AG20443 (cell line): ENCODE data around the gene GARIN3.
"Not testable (repeated sequence)": the region's sequence is repeated elsewhere in the genome, so short reads cannot be mapped to it uniquely, and the experiment has no call there.

ENCODE experiments used
- DNase-seq: peaks from one replicate; pipeline ENCODE4 v3.0.0; 2012; ENCODE audit warnings: low spot score, mixed read lengths

GARIN3 gene

DNA sequence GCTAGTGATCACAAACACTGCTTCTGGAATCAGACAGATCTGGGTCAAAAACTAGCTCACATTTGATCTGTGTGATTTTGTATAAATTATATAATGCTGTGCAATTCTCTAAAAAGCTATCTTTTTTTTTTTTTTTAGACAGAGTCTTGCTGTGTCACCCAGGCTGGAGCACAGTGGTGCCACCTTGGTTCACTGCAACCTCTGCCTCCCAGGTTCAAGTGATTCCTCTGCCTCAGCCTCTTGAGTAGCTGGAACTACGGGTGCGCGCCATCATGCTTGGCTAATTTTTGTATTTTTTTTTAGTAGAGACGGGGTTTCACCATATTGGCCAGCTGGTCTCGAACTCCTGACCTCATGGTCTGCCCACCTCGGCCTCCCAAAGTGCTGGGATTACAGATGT lies 19.1 kb upstream of the GARIN3 start:
- not testable (repeated sequence) for DNase-seq

DNA sequence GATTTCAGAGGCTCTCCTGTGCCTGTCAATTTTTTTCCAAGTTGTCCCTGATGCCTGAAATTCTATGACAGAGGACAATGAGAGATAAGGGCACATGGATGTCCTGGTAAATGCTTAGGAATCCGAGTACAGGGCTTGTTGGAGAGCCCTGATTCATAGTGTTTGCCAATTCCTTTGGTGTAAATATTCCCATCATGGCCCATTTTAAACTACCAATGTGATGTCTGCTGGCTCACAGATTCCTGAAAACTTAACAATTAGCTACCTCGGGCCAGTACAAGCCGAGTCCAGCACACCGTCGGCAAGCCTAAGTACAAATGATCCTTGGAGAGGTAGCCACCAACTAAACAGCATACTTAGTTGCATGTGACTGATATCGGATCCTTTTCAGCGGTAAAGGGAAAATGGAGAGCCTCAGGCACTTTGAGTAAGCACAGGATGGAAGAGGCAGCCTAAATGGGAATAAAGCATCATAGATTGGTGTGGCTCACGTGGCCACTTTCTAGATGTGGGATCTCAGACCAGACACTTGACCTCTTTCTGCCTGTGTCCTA lies 18.1 kb upstream of the GARIN3 start:
- no peak for DNase-seq

DNA sequence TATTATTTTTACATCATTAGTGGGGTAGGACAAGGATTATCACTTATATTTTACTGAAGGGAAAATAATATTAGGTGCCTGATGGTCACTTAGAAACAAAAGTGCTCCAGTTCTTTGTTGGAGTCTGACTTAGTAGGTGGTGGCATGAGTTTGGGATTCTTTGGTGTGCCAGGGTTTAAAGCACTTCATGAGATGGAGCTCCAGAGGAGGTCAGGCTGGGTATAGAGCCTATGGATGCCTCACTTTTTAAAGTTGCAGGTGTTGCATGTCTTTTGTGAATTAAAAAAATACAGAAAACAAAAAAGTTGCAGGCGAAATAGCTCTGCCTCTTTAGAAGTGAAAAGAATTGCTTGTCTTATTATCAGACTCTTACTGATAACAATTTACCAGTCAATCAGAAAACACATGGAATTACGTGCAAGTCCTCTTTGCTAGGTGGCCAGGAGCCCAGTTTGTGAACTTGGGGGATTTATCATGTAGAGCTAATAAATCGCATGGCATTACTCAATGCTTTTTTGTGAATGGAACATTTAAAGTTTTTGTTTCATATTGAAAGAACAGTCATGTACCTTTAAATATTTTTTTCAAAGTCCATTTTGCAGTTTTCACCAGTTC lies 16.2 kb upstream of the GARIN3 start:
- DNase-seq: no peak

DNA sequence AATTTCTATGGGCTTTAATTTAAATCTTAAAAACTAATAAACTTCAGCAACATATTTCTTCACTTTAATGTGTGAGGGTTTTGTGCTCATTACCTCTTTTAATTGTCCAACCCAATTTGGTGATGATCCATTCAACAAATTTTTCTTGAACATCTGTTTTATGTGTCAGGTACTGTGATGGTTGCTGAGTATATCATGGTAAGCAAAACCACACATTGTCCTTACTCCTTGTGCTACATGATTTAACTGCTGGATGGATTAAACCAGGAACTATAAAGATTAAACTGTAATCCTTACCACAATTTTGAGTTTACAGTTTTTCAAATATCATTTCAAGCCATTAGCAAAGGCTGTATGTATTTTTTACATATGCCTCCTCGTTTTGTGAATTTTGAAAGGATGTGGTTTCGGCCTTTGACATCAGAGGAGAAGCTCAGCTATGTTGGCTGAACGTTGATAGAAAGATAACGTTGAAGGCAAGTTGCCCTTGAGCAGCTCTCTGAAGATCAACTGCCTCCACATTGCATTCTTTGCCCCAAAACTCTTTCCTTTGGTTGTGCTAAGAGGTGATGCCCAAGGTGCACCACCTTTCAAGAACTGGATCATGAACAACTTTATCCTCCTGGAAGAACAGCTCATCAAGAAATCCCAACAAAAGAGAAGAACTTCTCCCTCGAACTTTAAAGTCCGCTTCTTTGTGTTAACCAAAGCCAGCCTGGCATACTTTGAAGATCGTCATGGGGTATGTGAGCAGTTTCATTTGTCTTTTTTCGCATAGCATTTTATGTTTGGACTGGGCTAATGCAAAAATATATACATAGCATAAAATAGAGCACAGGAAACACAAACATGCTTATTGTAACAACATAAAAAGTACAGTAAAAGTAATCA lies 14.6 kb upstream of the GARIN3 start, which contains the start of gene ITK:
Gene ITK (plus strand): TSS at position 467 of the 891 bp plus-strand sequence. CDS start 138 bp downstream, at position 605.
- DNase-seq: no peak

DNA sequence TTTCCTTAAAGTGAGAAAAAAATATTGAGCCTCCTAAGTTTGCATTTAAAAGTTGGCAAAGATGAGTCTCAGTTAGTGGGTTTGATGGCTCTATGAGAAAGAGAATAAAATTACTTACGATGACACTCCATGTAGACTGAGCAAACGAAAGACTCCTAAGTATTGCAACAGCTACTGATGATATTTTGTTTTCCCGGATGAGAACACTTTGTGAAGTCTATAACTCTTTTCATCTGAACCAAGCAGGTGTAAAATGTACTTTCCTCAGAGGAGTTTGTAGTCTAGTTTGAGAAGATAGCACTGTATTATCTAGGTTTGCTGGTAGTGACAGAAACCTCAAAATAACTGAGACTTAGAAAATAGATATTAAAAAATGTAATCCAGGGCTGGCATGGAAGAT lies 12.9 kb upstream of the GARIN3 start:
- DNase-seq: no peak

DNA sequence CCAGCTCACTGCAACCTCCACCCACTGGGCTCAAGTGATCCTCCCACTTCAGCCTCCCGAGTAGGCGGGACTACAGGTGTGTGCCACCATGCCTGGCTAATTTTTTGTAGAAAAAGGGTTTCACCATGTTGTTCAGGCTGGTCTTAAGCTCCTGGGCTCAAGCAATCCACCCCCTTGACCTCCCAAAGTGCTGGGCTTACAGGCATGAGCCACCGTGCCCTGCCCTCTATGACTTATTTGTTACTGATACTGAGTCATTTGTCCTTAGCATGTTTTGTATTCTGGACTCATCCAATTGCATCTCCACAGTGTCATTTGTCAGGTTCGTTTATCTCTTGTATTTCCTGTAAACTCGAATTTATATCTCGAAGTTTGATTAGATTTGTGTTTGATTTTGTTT lies 11.9 kb upstream of the GARIN3 start:
- DNase-seq: no peak

DNA sequence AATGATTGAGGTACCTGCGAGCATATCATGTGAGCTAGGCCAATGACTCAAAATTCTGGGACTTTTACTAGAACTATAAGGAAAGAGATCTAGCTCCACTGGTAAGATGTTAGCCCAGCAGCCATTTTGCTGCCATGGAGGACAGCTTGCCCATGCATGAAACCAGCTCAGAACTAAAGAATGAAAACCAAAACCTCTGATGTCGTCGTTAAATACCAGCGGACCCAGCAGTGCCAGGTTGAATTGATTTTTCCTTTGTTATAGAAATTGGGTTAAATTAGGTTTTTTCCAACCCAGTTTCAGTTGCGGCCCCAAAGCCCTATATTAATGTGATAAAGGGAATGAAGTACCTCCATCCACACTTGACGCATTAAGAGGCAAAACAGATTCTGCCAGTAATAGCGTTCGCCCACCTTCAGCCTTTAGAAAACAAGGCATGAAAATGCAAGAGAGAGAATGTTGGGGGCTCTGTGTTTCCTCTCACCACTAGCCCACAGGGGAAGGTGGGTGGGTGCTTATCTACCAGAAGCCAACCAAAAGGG lies 9.1 kb upstream of the GARIN3 start:
- no peak for DNase-seq

DNA sequence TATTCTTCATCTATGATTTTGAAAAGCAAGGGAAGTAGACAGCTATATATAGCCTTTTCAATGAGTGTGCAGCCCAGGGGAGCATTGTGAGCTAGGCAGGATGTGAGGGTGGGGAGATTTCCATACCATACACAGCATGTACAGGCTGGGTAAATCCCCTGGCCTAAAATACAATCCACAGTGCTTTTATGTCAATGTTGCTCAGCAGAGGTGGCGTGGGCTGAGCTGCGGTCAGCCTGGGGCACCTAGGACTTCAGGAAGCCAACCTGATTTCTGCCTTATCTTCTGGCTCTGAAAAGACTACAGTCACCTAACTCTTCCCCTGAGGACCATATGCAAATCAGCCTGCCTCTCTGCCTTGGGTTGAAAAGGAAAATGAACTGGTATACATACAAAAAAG lies 6.3 kb upstream of the GARIN3 start:
- DNase-seq: no peak

DNA sequence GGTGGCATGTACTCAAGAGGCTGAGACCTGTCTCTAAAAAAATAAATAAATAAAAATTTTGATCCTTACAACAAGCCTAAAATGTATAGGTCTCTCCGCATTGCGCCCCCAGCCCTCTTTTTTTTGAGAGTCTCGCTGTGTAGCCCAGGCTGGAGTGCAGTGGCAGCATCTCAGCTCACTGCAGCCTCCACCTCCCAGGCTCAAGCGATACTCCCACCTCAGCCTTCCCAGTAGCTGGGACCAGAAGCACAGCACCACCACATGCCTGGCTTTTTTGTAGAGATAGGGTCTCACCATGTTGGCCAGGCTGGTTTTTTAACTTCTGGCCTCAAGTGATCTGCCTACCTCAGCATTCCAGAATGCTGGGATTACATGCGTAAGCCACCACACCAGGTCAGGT lies 2.2 kb upstream of the GARIN3 start:
- no peak for DNase-seq

DNA sequence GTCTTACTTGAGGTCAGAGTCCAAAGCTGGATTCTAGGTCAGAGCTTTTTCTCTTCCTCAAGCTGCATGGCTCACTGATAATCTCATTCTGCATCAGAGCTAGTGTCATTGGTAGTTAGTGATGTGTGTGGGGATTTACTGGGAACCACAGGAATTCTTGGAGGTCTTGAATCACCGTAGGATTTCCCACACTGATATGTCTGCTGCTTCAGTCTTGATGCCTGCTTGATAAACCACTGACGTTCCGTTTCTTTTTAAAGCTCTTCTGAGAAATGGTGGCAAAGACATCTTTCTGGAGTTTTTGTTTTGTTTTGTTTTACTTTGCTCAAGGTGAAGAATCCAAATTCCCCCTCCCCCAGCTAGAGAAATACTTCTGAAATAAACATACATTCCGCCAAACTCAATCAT lies 1.2 kb upstream of the GARIN3 start:
- DNase-seq: peak; percentile 55

DNA sequence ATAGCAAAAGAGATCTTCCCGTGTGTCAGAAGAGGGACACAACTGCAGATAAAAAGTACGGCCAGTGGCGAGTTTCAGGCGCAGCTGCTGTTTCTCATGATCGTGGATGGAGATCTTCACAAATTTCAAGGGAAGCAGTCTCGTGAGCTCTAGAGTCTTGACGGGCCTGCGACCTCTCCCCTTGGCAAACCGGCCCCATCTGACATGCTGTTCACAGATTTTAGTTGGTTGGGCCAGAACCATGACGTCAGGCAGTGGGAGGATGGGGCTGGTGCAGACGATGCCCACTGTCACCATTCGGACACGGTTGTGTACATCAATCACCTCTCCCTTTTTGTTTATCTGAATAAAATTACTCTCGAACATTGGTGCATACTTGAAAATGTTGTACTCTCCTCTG lies 396 bp downstream of the GARIN3 start:
- no peak for DNase-seq

DNA sequence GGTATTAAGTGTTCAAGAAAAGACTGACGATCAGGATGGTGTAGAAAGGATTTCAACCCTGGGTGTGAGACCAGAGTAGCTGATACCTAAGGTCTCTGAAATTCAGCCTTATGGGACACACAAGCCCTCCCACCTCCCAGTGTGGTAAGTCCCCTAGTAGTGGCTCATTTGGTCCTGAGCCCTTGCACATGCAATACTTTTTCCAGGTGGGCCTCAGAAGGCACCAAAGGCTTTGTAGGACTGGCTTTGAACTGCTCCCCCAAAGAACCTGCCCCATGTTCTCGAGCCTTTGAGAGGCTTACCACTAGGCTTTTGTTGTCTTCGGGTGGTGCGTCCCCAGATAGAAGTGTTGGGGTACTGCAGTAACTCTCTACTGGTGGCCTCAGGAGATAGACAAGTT lies 803 bp downstream of the GARIN3 start:
- no peak for DNase-seq

DNA sequence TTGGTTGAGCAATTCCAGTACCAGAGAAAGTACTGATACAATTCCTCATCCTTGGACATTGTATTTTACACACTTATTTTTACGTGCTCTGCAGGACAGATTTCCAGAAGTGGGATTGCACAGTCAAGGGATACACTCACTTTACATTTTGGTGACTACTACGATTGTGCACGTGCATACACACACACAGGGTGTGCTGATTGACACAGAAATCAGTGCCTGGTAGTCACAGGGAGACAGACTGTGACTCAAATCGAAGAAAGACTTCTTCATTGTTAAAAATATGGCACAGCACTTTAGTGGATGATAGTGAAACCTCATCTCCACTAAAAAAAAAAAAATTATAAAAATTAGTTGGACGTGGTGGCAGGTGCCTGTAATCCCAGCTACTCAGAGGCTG lies 1.5 kb downstream of the GARIN3 start:
- DNase-seq: no peak

DNA sequence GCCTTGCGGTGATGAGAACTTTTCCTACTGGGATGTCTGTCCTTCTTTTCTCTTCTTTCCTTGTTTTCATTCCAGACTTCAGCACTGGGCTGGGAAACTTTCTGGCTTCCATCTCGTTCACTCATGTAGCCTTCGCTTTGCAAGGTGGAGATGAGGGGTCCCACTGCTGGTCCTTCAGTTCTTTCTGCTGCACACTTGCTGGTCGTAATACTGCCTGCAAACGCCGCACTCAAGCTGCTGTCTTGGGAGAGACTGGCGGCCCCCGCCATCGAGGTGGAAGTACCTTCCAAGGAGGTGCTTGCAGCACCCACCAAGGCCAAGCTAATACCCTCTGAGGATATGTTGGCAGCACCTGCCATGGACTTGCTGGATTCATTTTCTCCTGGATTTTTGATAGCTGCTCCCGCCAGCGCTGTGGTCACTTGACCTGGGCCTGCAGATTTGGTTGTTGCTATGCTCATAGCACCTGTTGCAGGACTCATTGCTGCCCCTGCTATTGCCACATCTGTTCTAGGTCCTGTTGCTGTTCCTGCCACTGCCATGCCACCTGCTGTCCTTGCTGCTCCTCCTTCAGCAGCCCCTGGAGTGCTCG lies 3.0 kb downstream of the GARIN3 start:
- no peak for DNase-seq

DNA sequence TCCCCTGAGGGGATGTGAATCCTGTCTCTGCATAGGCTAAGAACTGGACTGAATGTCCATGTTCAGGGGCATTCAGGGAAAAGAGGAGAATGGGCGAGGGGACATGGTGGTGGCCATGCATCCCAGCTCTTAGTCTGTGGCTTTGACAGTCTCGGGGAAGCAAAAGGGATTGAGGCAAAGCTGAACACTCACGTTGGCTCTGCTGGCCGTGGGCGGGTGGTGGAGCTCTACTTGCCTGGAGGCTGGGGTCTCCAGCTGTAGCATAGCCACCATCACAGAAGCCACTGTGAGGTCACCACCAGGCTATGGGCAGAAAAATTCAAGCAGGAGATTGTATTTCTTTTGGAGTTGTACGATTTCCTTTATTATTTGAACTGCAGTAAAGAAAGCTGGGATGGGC lies 4.1 kb downstream of the GARIN3 start:
- DNase-seq: no peak

DNA sequence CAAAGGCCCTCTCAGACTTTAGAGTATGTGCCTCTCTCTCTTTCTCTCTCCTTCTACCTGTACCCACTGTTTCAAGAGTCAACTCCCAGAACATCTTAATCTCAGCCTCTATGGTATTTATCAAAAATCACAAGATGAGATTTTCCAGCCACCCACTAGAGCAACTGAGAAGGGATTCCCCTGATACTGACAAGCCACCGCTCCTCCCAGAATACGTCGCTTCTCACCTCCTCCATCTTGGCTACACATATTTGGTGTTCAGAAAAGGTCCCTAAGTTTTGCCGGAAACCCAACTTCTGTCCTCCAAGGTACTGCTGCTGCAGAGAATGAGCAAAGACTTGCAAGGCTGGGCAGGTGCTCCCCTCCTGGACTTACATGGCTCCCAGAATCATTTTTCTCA lies 6.1 kb downstream of the GARIN3 start:
- no peak for DNase-seq

DNA sequence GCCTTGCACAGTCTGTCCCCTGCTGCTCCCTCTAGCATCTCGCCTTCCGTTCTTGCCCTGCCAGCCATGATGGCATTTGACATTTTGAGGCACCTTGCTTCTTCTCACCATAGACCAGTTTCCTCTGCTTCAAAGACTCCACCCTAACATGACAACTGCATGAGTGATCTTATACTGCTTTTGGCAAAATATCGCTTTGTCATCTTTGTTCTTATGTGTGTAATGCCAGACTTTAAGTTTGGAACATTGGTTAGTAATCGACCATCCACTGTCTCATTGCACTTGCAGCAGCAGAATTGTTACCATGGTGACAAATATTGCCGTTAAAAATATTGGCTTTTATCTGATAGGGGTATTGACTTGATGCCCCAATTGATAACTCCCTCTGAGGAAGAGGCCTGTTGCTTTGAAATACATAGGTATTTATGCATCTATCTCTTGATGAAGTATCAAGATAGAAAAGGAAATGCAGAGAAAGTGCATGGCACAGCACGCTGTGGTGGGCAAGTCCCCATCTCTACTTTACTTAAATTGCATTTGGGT lies 6.8 kb downstream of the GARIN3 start:
- no peak for DNase-seq

DNA sequence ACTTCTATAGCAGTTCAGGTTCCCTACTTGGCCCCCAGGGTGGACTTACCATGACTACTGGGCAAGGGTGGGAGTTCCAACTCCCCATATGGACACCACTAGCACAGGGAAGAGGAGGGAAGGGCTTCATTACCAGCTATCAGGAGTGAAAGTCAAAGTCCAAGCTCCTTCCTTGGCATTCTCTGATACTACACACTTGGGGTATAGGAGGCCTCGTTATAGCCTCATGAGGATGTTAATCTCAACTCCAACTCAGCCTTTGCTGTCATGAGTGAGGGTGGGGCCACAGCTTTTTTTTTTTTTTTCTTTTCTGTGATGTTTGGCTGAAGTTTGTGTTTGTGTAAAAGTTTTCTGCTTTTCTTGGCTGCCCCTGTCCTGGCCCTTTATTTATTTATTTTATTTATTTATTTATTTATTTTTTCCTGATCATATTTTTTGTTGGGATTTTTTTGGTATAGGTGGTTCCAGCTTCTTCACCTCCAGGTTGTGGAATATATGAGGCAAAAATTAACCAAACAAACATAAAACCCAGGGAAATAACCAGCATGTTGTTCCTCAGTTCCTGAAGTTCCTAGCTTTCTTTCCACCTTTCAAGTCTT lies 8.7 kb downstream of the GARIN3 start:
- DNase-seq: no peak

DNA sequence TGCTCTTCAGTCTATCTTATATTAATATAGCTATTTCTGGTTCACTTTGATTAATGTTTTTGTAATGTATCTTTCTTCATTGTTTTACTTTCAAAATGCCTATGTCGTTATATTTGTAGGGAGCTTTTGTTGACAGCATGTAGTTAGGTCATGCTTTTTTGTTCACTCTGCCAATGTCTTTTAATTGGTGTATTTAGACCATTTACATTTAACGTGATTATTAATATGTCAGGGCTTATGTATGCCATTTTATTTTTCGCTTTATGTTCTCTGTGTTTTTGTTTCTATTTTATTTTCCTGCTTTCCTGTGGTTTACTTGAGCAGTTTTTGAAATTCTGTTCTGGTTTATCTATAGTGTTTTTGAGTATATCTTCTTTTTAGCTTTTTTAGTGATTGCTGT lies 10.8 kb downstream of the GARIN3 start:
- no peak for DNase-seq

DNA sequence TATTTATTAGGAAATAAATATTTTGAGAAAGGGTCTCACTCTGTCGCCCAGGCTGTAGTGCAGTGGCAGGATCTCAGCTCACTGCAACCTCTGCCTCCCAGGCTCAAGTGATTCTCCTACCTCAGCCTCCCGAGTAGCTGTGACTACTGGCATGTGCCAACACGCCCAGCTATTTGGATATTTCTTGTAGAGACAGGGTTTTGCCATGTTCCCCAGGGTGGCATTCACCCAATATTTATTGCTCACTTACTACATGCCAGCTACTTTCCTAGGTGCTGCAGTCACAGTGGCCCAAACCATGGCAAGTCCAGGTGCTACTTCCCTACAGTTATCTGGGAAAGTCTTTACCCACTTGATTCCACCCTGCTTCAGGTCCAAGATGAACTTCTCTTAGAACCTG lies 15.1 kb downstream of the GARIN3 start:
- DNase-seq: no peak

DNA sequence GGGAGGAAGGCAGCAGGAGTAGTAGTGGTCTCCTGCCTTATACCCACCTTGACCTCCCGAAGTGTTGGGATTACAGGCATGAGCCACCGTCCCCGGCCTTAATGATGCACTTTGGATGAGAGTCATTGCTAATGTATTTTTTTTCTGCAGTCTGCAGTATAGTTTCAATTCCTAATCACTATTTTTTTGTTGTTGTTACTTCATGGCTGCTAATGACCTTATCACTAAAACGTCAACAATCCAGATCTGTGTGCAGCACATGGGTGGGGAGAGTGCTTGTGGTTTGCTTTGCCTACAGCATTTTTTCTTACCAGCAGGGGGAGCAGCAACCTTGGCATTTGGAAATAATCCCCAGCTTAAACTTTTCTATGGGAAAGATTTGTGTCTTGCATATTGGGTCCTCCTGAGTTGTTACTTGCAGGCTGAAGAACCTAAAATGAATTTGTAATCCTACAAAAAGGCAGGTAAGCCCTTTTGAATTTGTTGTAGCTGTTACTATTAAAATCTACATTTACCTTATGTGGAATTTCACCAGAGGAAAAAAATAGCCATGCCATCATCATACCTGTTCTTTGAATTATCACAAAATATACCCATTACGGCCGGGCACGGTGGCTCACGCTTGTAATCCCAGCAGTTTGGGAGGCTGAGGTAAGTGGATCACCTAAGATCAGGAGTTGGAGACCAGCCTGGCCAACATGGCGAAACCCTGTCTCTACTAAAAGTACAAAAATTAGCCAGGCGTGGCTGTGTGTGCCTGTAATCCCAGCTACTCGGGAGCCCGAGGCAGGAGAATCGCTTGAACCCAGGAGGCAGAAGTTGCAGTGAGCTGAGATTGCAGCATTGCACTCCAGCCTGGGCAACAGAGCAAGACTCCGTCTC lies 17.1 kb downstream of the GARIN3 start:
- peak; percentile 83 for DNase-seq
